GM12878 (cell line): ENCODE measurements around the gene SOX18. TPM values are rescaled to one million over a fixed set of nuclear protein-coding genes. Genes with fewer than 3 reads are reported as not detected.

Experiments used
- ATAC-seq: fragments of 200-7000 bp; cut with Tn5 transposase; 3 replicates; pipeline ENCODE4 v1.9.1; 2020; ENCODE audit warnings: mild to moderate bottlenecking, moderate library complexity
- BruUV-seq: library from RNA; stranded (reverse); fragments of 400-500 nt; replicated peaks from 2 replicates; lab custom pipeline; 2021; lab: Mats Ljungman, UMichigan
- CTCF ChIA-PET: fragments of 300-600 bp; sonication (Branson Sonifier 250); formaldehyde crosslinking; extraction: SDS; loops from one replicate; lab custom pipeline; 2021; ENCODE audit warnings: inconsistent platforms; lab: Yijun Ruan, JAX
- POLR2A ChIA-PET: fragments of 350-600 bp; formaldehyde crosslinking; extraction: SDS; loops from one replicate; lab custom pipeline; 2021; ENCODE audit warnings: inconsistent platforms; lab: Charles Lee
- RAD21 ChIA-PET: fragments of 300-600 bp; sonication (Branson Sonifier 250); formaldehyde crosslinking; loops from one replicate; lab custom pipeline; 2023; ENCODE audit warnings: antibody characterized with exemption; ENCODE audit not compliant: unreplicated experiment; lab: Charles Lee
- SMC1A ChIA-PET: fragments of 300-600 bp; sonication (Branson Sonifier 250); formaldehyde crosslinking; loops from one replicate; lab custom pipeline; 2023; ENCODE audit not compliant: unreplicated experiment, uncharacterized antibody; lab: Charles Lee
- DNase-seq: peaks from one replicate; pipeline ENCODE4 v3.0.0-alpha.2; 2011; ENCODE audit warnings: low read depth, low spot score
- FAIRE-seq: peaks from 3 replicates; lab custom pipeline; 2011; peaks lifted over from hg19 to GRCh38; lab: Jason Lieb, UNC
- H2AFZ ChIP-seq: 2 replicates; pipeline ENCODE4 v1.6.0; 2011; ENCODE audit warnings: low read depth, low read length, control low read depth; ENCODE audit not compliant: control insufficient read depth
- H3K27ac ChIP-seq: 2 replicates; pipeline ENCODE4 v1.5.1; 2011; ENCODE audit warnings: control low read depth; ENCODE audit not compliant: control insufficient read depth, insufficient read depth
- H3K27me3 ChIP-seq, 2 experiments: replicated peaks in 1 of 2; 2 replicates each; pipeline versions ENCODE4 v1.6.0 to v1.6.1; 2011; ENCODE audit warnings: low read length in 1 of 2; ENCODE audit not compliant: control insufficient read depth in 2 of 2, insufficient read depth in 2 of 2
- H3K36me3 ChIP-seq, 2 experiments: 2 replicates each; pipeline ENCODE4 v1.5.1; 2011; ENCODE audit warnings: low read length in 1 of 2; ENCODE audit not compliant: control insufficient read depth in 2 of 2, insufficient read depth in 2 of 2
- H3K4me1 ChIP-seq: 2 replicates; pipeline ENCODE4 v1.6.1; 2011; ENCODE audit warnings: mild to moderate bottlenecking, low read length, moderate library complexity, mixed read lengths; ENCODE audit not compliant: control insufficient read depth, insufficient read depth
- H3K4me2 ChIP-seq: 2 replicates; pipeline ENCODE4 v1.6.0; 2011; ENCODE audit warnings: control low read depth; ENCODE audit not compliant: control insufficient read depth, insufficient read depth
- H3K4me3 ChIP-seq: fragments of 200-600 bp; sonication (generic); 2 replicates; pipeline ENCODE4 v1.5.1; 2016
- H3K79me2 ChIP-seq: 2 replicates; pipeline ENCODE4 v1.6.0; 2011; ENCODE audit warnings: low read length; ENCODE audit not compliant: control insufficient read depth, insufficient read depth
- H3K9ac ChIP-seq: 2 replicates; pipeline ENCODE4 v1.8.0; 2011; ENCODE audit warnings: low read length, control low read depth, mixed read lengths; ENCODE audit not compliant: control insufficient read depth, insufficient read depth
- H3K9me3 ChIP-seq: replicated peaks from 3 replicates; pipeline ENCODE4 v1.5.1; 2011; ENCODE audit warnings: mild to moderate bottlenecking, low read length; ENCODE audit not compliant: control insufficient read depth, insufficient read depth
- H4K20me1 ChIP-seq: 2 replicates; pipeline ENCODE4 v1.6.0; 2011; ENCODE audit not compliant: control insufficient read depth, insufficient read depth
- ATF7 ChIP-seq: fragments of 450-650 bp; IDR thresholded peaks from 2 replicates; pipeline ENCODE4 v1.6.1; 2016; ENCODE audit warnings: low read depth, mild to moderate bottlenecking
- BACH1 ChIP-seq: fragments of 450-650 bp; IDR thresholded peaks from 2 replicates; pipeline ENCODE4 v1.6.1; 2017; ENCODE audit warnings: mild to moderate bottlenecking, borderline replicate concordance
- BCL11A ChIP-seq: IDR thresholded peaks from 2 replicates; pipeline ENCODE4 v1.6.1; 2011; ENCODE audit warnings: low read depth, low read length
- BRCA1 ChIP-seq: IDR thresholded peaks from 2 replicates; pipeline ENCODE4 v1.6.1; 2011; ENCODE audit warnings: low read depth, low read length, improper control_type of control experiment
- CTCF ChIP-seq, 3 experiments: IDR thresholded peaks in 2 of 3; conservative IDR thresholded peaks in 1 of 3; 2 replicates each; pipeline ENCODE4 v1.5.1; 2011; ENCODE audit warnings: low read depth in 3 of 3, low read length in 3 of 3, mild to moderate bottlenecking in 3 of 3, control low read depth in 2 of 3, moderate library complexity in 2 of 3, inconsistent platforms in 1 of 3, mixed read lengths in 1 of 3; ENCODE audit not compliant: control insufficient read depth in 2 of 3, insufficient read depth in 1 of 3; ENCODE audit errors: extremely low read depth in 1 of 3
- HDAC6 ChIP-seq: fragments of 200-600 bp; sonication (generic); IDR thresholded peaks from one replicate; pipeline ENCODE4 v1.8.0; 2017; ENCODE audit warnings: antibody characterized with exemption; ENCODE audit not compliant: unreplicated experiment
- MYB ChIP-seq: fragments of 150-350 bp; IDR thresholded peaks from 2 replicates; pipeline ENCODE4 v1.6.1; 2014; ENCODE audit warnings: mild to moderate bottlenecking, low read depth, low read length, borderline replicate concordance
- RAD21 ChIP-seq: IDR thresholded peaks from 2 replicates; pipeline ENCODE4 v1.6.1; 2011; ENCODE audit warnings: mild to moderate bottlenecking, low read depth, low read length, moderate library complexity; ENCODE audit not compliant: insufficient read depth
- SMARCA5 ChIP-seq: fragments of 450-650 bp; IDR thresholded peaks from 2 replicates; pipeline ENCODE4 v1.6.1; 2017; ENCODE audit warnings: mild to moderate bottlenecking
- SMC3 ChIP-seq: IDR thresholded peaks from 2 replicates; pipeline ENCODE4 v1.6.1; 2011; ENCODE audit warnings: low read length, improper control_type of control experiment, borderline replicate concordance
- STAT3 ChIP-seq: IDR thresholded peaks from 2 replicates; pipeline ENCODE4 v1.6.1; 2011; ENCODE audit warnings: low read depth, low read length, improper control_type of control experiment
- TCF12 ChIP-seq: IDR thresholded peaks from 2 replicates; pipeline ENCODE4 v1.6.1; 2011; ENCODE audit warnings: low read depth, mild to moderate bottlenecking, low read length
- ZSCAN29 ChIP-seq: fragments of 450-650 bp; IDR thresholded peaks from 2 replicates; pipeline ENCODE4 v1.6.1; 2017; ENCODE audit warnings: mild to moderate bottlenecking, moderate library complexity
- WGBS: methylation state at CpG from one replicate; pipeline ENCODE4 v1.1.6; 2016; ENCODE audit warnings: low lambda C conversion rate; ENCODE audit not compliant: insufficient replicate concordance, insufficient coverage; ENCODE audit errors: missing lambda C conversion rate; 5-methylcytosine and 5-hydroxymethylcytosine counted together
- in situ Hi-C: fragments of 300-500 bp; cut with MboI; formaldehyde crosslinking; loops from 9 replicates; pipeline ENCODE4 v1.14.3; 2018; ENCODE audit warnings: mixed read lengths
- intact Hi-C: fragments of 100-400 bp; cut with micrococcal nuclease; formaldehyde crosslinking; loops from one replicate; pipeline ENCODE4 v1.14.2; 2022; ENCODE audit not compliant: unreplicated experiment
- polyA plus RNA-seq, 11 experiments: library from polyadenylated mRNA; depleted of rRNA in 4 of 11; unstranded in 6 of 11; stranded (reverse) in 5 of 11; fragments of >200 nt; fragmentation: Nextera tagmentation in 4 of 11; fragmentation: Illumina TruSeq in 1 of 11; extraction: Ambion mirVana in 4 of 11; extraction: Trizol in 1 of 11; gene quantifications; 1 replicate in 1 of 11; 2 replicates in 10 of 11; pipeline versions ENCODE4 v1.2.1 to v1.2.3, GENCODE V29; 2011 to 2016; ENCODE audit warnings: inconsistent platforms in 2 of 11, missing spikeins in 2 of 11, low read depth in 1 of 11
- total RNA-seq, 4 experiments: library from RNA; depleted of rRNA in 3 of 4; stranded (reverse); fragments of >200 nt in 3 of 4; fragmentation: Illumina TruSeq in 1 of 4; extraction: Trizol in 1 of 4; gene quantifications; 2 replicates each; pipeline versions ENCODE4 v1.2.1 to v1.2.3, GENCODE V29; 2013 to 2021

SOX18 gene
- total and polyA plus RNA-seq, 10 of the 15 experiments (the other 5 are each of a cell fraction or from before 2014, with no cell fraction given), result 0.05 to 5.6 (median 0.28) TPM; not detected in 3

- no peak for TF ChIP-seq ZSCAN29
- no peak for TF ChIP-seq ATF7
- TF ChIP-seq BRCA1, result no peak
- TF ChIP-seq BCL11A, result no peak
- TF ChIP-seq MYB, result no peak
- 0 out of 2 replicates have a peak, but pooled peaks have one; percentile 47 for TF ChIP-seq SMARCA5
- TF ChIP-seq BACH1, result no peak
Measured at GRCh38 chr20:64055396-64055892, 6.0 kb upstream of the SOX18 start (continued).

- intact Hi-C loops, result loop anchor here (10.0 kb wide), 1 partner anchor 189 kb away; the partner anchor contains the start of genes ABHD16B and TPD52L2
- FAIRE-seq (no peak), ATAC-seq (peak; percentile 41), DNase-seq (no peak)
- H3K79me2 ChIP-seq, result no peaks in the 10 kb centered on the region; the same call in none of the 2 replicates
- CTCF ChIA-PET, result interaction anchor here (0.7 to 9.2 kb wide), 9 partner anchors 12 to 268 kb away, joined by 3 to 108 read pairs (median 9); partner anchors contain the start of genes PRPF6 and SAMD10
- H3K9me3 ChIP-seq, result no peaks in the 10 kb centered on the region
- peaks cover 3 to 8% of the 10 kb centered on the region in 2 experiments; a peak in 3 of 4 replicates for H3K27me3 ChIP-seq
- WGBS, result 17% methylated on average over 17 of the region's 17 CpGs
- no peak overlapping the region for H3K4me3 ChIP-seq
- H3K9ac ChIP-seq, result no peak overlapping the region
- no peak overlapping the region for H3K4me2 ChIP-seq
- RAD21 ChIA-PET, result interaction anchor here (0.6 to 7.1 kb wide), 10 partner anchors 10 to 1409 kb away, joined by 3 to 78 read pairs (median 3); partner anchors contain the start of genes PTK6 and RGS19
- no peak overlapping the region; the same call in 1 of the 2 replicates for H2AFZ ChIP-seq
- POLR2A ChIA-PET, result interaction anchor here (0.7 to 2.0 kb wide), 5 partner anchors 8 to 17 kb away, joined by 3 to 6 read pairs (median 4); no protein-coding TSS in a partner anchor
- SMC1A ChIA-PET, result interaction anchor here (1.1 to 1.8 kb wide), 4 partner anchors 9 to 74 kb away, joined by 3 to 9 read pairs (median 4); partner anchors contain the start of genes PRPF6 and TCEA2
- H4K20me1 ChIP-seq, result no peaks in the 10 kb centered on the region
- in situ Hi-C loops, result no loop called here
- no peak overlapping the region for H3K27ac ChIP-seq
- H3K4me1 ChIP-seq, result peaks cover 48% of the 10 kb centered on the region
- H3K36me3 ChIP-seq, result no peaks in the 10 kb centered on the region
- no TSS peak for BruUV-seq
- peak; percentile 46; the same call in 1 of the 2 replicates for TF ChIP-seq SMC3
- peak; percentile 49; the same call in 1 of the 2 replicates for TF ChIP-seq RAD21
- 0 out of 2 replicates have a peak, but pooled peaks have one; percentile 29 for TF ChIP-seq TCF12
- no peak for TF ChIP-seq HDAC6
- 0 out of 2 replicates have a peak, but pooled peaks have one; percentile 27 for TF ChIP-seq SMARCA5
- TF ChIP-seq CTCF (IDR thresholded peaks at IDR 0.05 in 2 of 3, conservative IDR thresholded peaks at IDR 0.05 in 1 of 3; ENCODE audit: control insufficient read depth in 2 of 3, extremely low read depth in 1 of 3, insufficient read depth in 1 of 3, low read depth in 3 of 3, low read length in 3 of 3), result peak; percentile 44 to 54 (median 47); a peak in 4 of 6 replicates
- TF ChIP-seq STAT3, result no peak
Measured at GRCh38 chr20:64053841-64054661, 4.6 kb upstream of the SOX18 start.
